Regular cardiac myocyte (primary cell): ENCODE measurements around the gene CFAP47. TPM values are rescaled to one million over a fixed set of nuclear protein-coding genes. Genes with fewer than 3 reads are reported as not detected.

ENCODE experiments used
- total RNA-seq: library from RNA; depleted of rRNA; stranded (reverse); fragments of >200 nt; gene quantifications from 2 replicates; pipeline ENCODE4 v1.2.3, GENCODE V29; 2014

CFAP47 gene
- under 0.01 TPM in 1 of 2 replicates, not detected in the other for total RNA-seq

GRCh38 chrX:35919536-35920309, at the start of gene CFAP47:
TSS of gene CFAP47 (plus strand) at chrX:35919734. CDS start at chrX:35919800, 66 bp downstream.

Other genes with a start within 250 kb of the CFAP47 start
- gene MAGEB16, start 121.4 kb upstream of the CFAP47 start, total RNA-seq = not detected in 2 replicates